SK-N-SH treated with all-trans-retinoic acid at 6 μM for 48 hours (cell line): ENCODE results near the gene VAC14.

Experiments used
- ATAC-seq: fragments of 200-7000 bp; cut with Tn5 transposase; 3 replicates; pipeline ENCODE4 v1.9.1; 2020; ENCODE audit warnings: mild to moderate bottlenecking, moderate library complexity
- ARNTL ChIP-seq: fragments of 450-650 bp; formaldehyde crosslinking; IDR thresholded peaks from 2 replicates; pipeline ENCODE4 v1.5.0; 2020; ENCODE audit warnings: low read depth, mild to moderate bottlenecking, moderate library complexity, borderline replicate concordance
- BACH2 ChIP-seq: fragments of 250-450 bp; sonication (Bioruptor Pico); IDR thresholded peaks from 2 replicates; pipeline ENCODE4 v1.9.0; 2021; ENCODE audit warnings: mild to moderate bottlenecking, borderline replicate concordance
- CSDC2 ChIP-seq: fragments of 250-450 bp; sonication (Bioruptor Pico); IDR thresholded peaks from 2 replicates; pipeline ENCODE4 v1.5.0; 2020; ENCODE audit warnings: mild to moderate bottlenecking, moderate library complexity
- ESRRG ChIP-seq: fragments of 250-450 bp; sonication (Bioruptor Pico); IDR thresholded peaks from 2 replicates; pipeline ENCODE4 v1.6.1; 2021; ENCODE audit warnings: mild to moderate bottlenecking
- GLIS3 ChIP-seq: fragments of 250-450 bp; sonication (Bioruptor Pico); IDR thresholded peaks from 2 replicates; pipeline ENCODE4 v1.5.0; 2020; ENCODE audit warnings: mild to moderate bottlenecking, moderate library complexity
- ISL1 ChIP-seq: fragments of 250-450 bp; sonication (Bioruptor Pico); IDR thresholded peaks from 2 replicates; pipeline ENCODE4 v2.1.2; 2022; ENCODE audit warnings: mild to moderate bottlenecking, moderate library complexity
- OSR1 ChIP-seq: fragments of 250-450 bp; sonication (Bioruptor Pico); IDR thresholded peaks from 2 replicates; pipeline ENCODE4 v1.8.0; 2022; ENCODE audit warnings: moderate library complexity, mild to moderate bottlenecking, inconsistent platforms
- PATZ1 ChIP-seq: fragments of 250-450 bp; sonication (Bioruptor Pico); IDR thresholded peaks from 2 replicates; pipeline ENCODE4 v1.8.0; 2020; ENCODE audit warnings: mild to moderate bottlenecking, moderate library complexity, borderline replicate concordance
- PPARA ChIP-seq: fragments of 250-450 bp; sonication (Bioruptor Pico); IDR thresholded peaks from 2 replicates; pipeline ENCODE4 v1.5.0; 2020; ENCODE audit warnings: mild to moderate bottlenecking, borderline replicate concordance
- RARB ChIP-seq: fragments of 250-450 bp; sonication (Bioruptor Pico); IDR thresholded peaks from 2 replicates; pipeline ENCODE4 v1.8.0; 2021; ENCODE audit warnings: mild to moderate bottlenecking, moderate library complexity
- SNAI2 ChIP-seq: fragments of 250-450 bp; sonication (Bioruptor Pico); IDR thresholded peaks from 2 replicates; pipeline ENCODE4 v1.5.0; 2020; ENCODE audit warnings: mild to moderate bottlenecking, moderate library complexity
- TCF4 ChIP-seq: fragments of 250-450 bp; sonication (Bioruptor Pico); IDR thresholded peaks from 2 replicates; pipeline ENCODE4 v1.8.0; 2021; ENCODE audit warnings: mild to moderate bottlenecking, moderate library complexity, borderline replicate concordance
- TOX ChIP-seq: fragments of 250-450 bp; sonication (Bioruptor Pico); IDR thresholded peaks from 2 replicates; pipeline ENCODE4 v1.8.0; 2021; ENCODE audit warnings: mild to moderate bottlenecking, moderate library complexity, borderline replicate concordance
- TSHZ2 ChIP-seq: fragments of 250-450 bp; sonication (Bioruptor Pico); IDR thresholded peaks from 2 replicates; pipeline ENCODE4 v1.5.0; 2020; ENCODE audit warnings: mild to moderate bottlenecking, moderate library complexity
- ZC3H10 ChIP-seq: fragments of 250-450 bp; sonication (Bioruptor Pico); IDR thresholded peaks from 2 replicates; pipeline ENCODE4 v1.5.1; 2021; ENCODE audit warnings: mild to moderate bottlenecking, moderate library complexity
- ZFP3 ChIP-seq: fragments of 250-450 bp; sonication (Bioruptor Pico); IDR thresholded peaks from 2 replicates; pipeline ENCODE4 v1.5.0; 2020; ENCODE audit warnings: mild to moderate bottlenecking, moderate library complexity
- ZFP30 ChIP-seq: fragments of 450-650 bp; formaldehyde crosslinking; IDR thresholded peaks from 2 replicates; pipeline ENCODE4 v1.5.0; 2022; ENCODE audit warnings: mild to moderate bottlenecking, moderate library complexity
- ZNF565 ChIP-seq: fragments of 450-650 bp; formaldehyde crosslinking; conservative IDR thresholded peaks from 2 replicates; pipeline ENCODE4 v1.5.0; 2020; ENCODE audit warnings: low read depth, mild to moderate bottlenecking, moderate library complexity
- ZNF70 ChIP-seq: fragments of 450-650 bp; formaldehyde crosslinking; IDR thresholded peaks from 2 replicates; pipeline ENCODE4 v1.5.0; 2020; ENCODE audit warnings: mild to moderate bottlenecking, moderate library complexity
- ZNF8 ChIP-seq: fragments of 450-650 bp; formaldehyde crosslinking; IDR thresholded peaks from 2 replicates; pipeline ENCODE4 v1.5.0; 2020; ENCODE audit warnings: mild to moderate bottlenecking, moderate library complexity
- TF ChIP-seq, protein P1 (sequence below): fragments of 250-450 bp; sonication (Bioruptor Pico); IDR thresholded peaks from 2 replicates; pipeline ENCODE4 v1.5.1; 2021; ENCODE audit warnings: mild to moderate bottlenecking, moderate library complexity
- TF ChIP-seq, protein P2 (sequence below): fragments of 250-450 bp; sonication (Bioruptor Pico); IDR thresholded peaks from 2 replicates; pipeline ENCODE4 v1.5.1; 2020; ENCODE audit warnings: low read depth, mild to moderate bottlenecking, moderate library complexity

The VAC14 gene

GRCh38 chr16:70659953-70660671 lies 140.8 kb downstream of the VAC14 start:
- no peak for TF ChIP-seq ZFP30 (CRISPR knock-in tag)
- no peak for TF ChIP-seq TSHZ2 (CRISPR knock-in tag)
- TF ChIP-seq TOX (CRISPR knock-in tag): no peak
- TF ChIP-seq GLIS3: no peak
- no peak for TF ChIP-seq ESRRG (CRISPR knock-in tag)
- TF ChIP-seq OSR1: no peak
- no peak for TF ChIP-seq ARNTL (CRISPR knock-in tag)
- no peak for TF ChIP-seq ZNF70 (CRISPR knock-in tag)
- TF ChIP-seq TCF4 (CRISPR knock-in tag): no peak
- no peak for TF ChIP-seq BACH2 (CRISPR knock-in tag)
- no peak for TF ChIP-seq ISL1 (CRISPR knock-in tag)
- no peak for TF ChIP-seq ZFP3
- no peak for TF ChIP-seq PATZ1 (CRISPR knock-in tag)
- TF ChIP-seq ZC3H10 (CRISPR knock-in tag): no peak
- no peak for TF ChIP-seq PPARA
- peak; percentile 19 for ATAC-seq

DNA sequence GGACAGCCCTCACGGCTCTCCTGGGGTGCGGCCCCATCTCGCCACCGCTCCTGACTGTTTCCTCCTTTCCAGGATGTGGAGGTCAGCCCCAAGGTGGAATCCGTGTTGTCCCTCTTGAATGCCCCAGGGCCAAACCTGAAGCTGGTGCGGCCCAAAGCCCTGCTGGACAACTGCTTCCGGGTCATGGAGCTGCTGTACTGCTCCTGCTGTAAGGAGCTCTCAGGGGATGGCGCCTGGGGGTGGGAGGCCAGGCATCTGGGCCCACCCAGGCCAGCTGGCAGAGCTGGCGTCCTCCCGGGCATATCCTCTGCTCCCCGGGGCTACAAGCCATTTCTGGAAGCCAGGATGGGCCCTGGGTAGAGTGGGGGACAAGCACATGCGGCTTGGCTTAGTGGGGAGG lies 141.4 kb downstream of the VAC14 start:
- peak; percentile 9 for ATAC-seq
- TF ChIP-seq ZNF70 (CRISPR knock-in tag): no peak
- no peak for TF ChIP-seq ZFP30 (CRISPR knock-in tag)
- no peak for TF ChIP-seq SNAI2 (CRISPR knock-in tag)
- TF ChIP-seq, protein P1, sequence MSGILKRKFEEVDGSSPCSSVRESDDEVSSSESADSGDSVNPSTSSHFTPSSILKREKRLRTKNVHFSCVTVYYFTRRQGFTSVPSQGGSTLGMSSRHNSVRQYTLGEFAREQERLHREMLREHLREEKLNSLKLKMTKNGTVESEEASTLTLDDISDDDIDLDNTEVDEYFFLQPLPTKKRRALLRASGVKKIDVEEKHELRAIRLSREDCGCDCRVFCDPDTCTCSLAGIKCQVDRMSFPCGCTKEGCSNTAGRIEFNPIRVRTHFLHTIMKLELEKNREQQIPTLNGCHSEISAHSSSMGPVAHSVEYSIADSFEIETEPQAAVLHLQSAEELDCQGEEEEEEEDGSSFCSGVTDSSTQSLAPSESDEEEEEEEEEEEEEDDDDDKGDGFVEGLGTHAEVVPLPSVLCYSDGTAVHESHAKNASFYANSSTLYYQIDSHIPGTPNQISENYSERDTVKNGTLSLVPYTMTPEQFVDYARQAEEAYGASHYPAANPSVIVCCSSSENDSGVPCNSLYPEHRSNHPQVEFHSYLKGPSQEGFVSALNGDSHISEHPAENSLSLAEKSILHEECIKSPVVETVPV (CRISPR knock-in tag): no peak

- no peak; the same call in 2 of the 3 replicates for ATAC-seq
- TF ChIP-seq ZC3H10 (CRISPR knock-in tag) (no peak), BACH2 (CRISPR knock-in tag) (no peak), TOX (CRISPR knock-in tag) (no peak), RARB (CRISPR knock-in tag) (no peak), TSHZ2 (CRISPR knock-in tag) (no peak), ZNF8 (no peak), PPARA (no peak), ISL1 (CRISPR knock-in tag) (no peak), PATZ1 (CRISPR knock-in tag) (no peak), CSDC2 (CRISPR knock-in tag) (no peak), ZNF565 (no peak), ZFP3 (no peak), ZNF70 (CRISPR knock-in tag) (no peak), SNAI2 (CRISPR knock-in tag) (no peak), OSR1 (no peak), ARNTL (CRISPR knock-in tag) (no peak)
- TF ChIP-seq, protein P1 (CRISPR knock-in tag): no peak
- TF ChIP-seq, protein P2, sequence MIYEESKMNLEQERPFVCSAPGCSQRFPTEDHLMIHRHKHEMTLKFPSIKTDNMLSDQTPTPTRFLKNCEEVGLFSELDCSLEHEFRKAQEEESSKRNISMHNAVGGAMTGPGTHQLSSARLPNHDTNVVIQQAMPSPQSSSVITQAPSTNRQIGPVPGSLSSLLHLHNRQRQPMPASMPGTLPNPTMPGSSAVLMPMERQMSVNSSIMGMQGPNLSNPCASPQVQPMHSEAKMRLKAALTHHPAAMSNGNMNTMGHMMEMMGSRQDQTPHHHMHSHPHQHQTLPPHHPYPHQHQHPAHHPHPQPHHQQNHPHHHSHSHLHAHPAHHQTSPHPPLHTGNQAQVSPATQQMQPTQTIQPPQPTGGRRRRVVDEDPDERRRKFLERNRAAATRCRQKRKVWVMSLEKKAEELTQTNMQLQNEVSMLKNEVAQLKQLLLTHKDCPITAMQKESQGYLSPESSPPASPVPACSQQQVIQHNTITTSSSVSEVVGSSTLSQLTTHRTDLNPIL: no peak
Observed at GRCh38 chr16:70658921-70659320, 142.0 kb downstream of the VAC14 start.
